HG03139 (cell line): Measurements from ENCODE around the gene LRRC55.

Source experiments
- ATAC-seq: cut with Tn5 transposase; IDR thresholded peaks from one replicate; pipeline ENCODE4 v1.9.1; 2021; ENCODE audit not compliant: unreplicated experiment

LRRC55 gene

DNA sequence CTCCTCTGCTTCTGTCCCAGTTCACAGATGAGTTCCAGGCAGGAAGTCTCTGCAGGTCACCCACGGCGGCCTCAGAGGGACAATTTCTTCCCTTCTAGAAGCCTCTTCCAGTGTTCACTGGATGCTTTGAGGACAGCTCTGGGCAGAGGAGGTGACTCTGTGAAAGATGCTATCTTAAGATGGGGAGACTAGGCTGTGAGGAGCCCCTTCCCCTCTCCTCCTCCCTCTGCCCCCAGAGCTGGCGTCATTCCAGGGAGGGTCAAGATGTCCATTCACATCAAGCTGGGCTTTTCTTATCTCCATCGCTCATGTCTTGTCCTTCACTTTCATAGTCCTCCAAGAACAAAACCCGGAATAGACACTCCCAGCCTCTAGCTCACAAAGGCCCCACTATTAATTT, 51.9 kb downstream of the LRRC55 start:
- no peak for ATAC-seq

DNA sequence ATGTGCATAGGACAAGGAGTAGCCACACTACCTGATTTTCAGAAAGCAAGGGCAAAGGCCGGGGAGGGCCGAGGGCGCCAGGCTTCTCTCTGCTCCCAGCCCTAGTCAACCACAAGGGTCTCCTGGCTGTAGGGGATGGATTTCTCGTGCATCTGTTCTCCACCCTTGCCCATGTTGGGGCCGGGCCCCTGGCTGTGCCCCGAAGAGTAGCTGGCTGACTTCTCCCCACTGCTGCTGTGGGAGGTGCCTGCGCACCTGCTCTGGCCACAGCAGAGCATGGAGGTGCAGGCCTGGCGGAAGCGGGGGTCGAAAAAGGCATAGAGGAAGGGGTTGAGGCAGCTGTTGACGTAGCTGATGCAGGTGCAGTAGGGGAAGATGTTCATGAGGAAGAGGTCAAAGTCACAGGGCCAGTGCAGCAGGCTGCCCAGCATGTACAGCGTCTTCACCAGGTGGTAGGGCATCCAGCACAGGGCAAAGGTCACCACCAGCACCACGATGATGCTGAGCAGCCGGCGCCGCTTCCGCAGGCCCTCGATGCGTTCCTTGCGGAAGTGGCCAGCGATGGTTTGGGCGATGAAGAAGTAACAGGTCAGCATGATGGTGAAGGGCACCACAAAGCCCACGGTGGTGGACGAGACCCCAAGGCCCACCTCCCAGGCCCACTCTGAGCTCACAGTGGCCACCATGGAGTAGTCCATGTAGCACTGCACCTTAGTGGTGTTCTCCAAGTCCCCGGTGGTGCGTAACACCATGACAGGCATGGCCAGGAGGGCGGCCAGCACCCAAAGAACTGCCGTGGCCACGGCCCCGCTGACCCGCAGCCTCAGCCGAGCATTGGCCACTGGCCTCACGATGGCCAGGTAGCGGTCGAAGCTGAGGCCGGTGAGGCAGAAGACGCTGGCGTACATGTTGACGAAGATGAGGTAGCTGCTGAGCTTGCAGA, 54.3 kb downstream of the LRRC55 start:
- ATAC-seq: no peak

DNA sequence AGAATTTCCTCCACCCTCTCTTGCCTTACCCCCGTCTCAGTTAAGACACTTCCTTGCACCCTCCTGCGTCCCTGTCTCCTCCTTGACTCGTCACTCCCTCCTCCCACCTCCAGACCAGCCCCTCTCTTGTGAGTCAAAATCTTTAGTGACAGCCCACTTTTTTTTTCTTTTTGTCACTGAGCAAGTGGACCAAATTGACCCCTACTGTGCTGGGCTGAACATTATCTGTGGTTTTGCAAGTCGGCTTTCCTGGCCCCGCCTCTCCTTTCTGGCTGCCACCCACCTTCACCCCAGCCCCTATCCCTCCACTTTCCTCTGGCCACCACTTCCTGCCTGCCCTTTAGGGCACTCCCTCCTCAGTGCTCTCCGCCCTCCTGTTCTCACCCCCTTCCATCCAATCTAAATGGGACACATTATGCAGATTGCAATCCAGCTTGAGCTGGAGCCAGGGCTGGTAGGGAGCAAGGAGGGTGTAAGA, 55.5 kb downstream of the LRRC55 start, which contains the start of gene APLNR:
APLNR (minus strand) TSS at position 47 of the 478 bp plus-strand sequence. CDS start 246 bp downstream, outside the sequence.
- ATAC-seq: no peak

DNA sequence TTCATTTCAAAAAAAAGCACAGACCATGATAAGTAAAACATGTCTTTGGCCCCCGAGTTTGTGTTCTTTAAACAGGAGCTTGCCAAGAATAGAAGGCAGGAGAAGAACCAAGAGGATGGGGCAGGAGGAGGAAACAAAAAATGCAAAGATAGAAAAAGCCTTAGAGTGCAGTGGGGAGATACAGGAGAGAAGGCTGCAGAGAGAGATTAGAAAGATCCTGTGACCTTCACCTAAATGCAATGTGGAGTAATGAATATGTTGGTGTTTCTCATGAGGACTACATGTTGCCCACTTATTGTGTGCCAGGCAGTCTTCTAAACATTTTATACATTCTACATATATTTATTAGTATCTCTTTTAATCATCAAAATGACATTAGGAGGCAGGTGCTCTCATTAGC, 57.6 kb downstream of the LRRC55 start:
- no peak for ATAC-seq

DNA sequence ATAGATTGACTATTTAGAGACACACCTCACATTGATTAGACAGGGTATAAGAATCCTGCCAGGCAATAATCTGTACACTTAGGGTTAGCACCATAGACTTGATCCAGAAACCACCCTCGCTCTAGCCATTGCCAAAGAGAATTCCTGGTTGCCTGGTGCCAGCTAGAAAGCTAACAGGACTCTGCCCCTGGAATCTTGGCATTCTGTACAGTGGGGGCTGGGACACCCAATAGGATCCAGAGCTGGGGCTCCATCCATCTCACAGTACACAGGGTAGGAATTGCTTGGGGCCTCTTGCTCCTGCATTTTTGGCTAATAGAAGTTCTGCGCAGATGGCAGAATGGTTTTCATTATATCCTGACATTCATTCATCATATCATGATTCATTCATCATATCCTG, 58.3 kb downstream of the LRRC55 start:
- no peak for ATAC-seq

DNA sequence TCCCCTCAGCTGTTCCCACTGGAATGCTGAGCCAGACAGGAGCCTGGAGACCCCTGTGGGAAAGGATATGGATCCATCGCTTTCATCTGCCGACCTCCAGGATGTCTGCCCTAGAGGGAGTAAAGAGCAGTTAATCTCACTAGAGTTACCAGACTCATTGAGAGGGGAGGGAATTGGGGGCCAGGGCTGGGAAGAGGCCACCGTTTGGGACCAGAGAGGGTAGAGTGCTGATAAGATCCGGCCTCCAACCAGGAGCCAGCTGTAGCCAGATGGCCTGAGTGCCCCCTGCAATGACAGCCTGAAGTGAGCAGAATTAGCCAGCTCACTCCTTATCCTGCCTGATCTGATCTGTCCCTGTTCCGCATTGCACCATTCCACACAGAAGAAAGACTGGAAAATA, 59.0 kb downstream of the LRRC55 start:
- no peak for ATAC-seq
